ENCODE results near the gene R3HCC1L. TPM values are rescaled to one million over a fixed set of nuclear protein-coding genes. Genes with fewer than 3 reads are reported as not detected.

R3HCC1L gene
- 12.3 and 17.5 TPM in 2 replicates for total RNA-seq

DNA sequence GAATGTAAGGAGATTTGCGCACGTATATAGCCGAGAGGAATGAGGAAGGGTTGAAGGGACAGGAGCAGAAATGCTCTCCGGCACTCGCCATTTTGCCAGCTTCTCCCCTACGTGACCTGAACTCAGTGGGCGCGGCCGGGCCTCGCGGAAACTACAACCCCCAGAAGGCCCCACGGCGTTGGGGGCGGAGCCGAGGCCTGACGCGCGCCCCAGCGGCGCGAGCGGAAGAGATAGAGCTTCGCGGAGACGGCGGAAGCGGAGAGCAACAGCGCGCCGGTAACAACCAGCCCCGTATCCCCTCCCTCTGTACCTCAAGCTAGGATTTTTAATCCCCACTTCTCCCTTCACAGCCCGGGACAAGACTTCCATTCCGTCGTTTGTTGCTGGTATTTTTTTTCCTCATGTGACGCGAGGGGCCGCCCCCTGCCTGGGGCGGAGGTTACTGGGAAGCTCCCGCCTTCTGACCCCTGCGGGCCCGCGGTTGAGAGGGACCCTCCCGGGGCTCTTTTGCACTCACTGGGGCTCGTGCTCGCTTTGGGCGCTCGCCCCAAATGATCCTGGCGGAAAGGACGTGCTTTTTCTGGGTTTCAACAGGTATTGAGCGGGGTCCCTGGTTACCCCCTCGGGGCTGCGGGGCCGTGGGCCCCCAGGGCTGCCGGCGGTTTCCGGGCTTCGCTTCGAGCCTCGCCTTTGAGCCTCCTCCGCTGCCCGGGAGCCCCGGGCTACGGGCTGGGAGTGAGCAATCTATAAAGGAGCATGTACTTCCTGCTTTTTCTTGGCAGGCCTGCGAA lies at the start of gene R3HCC1L:
R3HCC1L (plus strand) TSS at position 227 of the 791 bp plus-strand sequence. CDS start 73,458 bp downstream, outside the sequence.

DNA sequence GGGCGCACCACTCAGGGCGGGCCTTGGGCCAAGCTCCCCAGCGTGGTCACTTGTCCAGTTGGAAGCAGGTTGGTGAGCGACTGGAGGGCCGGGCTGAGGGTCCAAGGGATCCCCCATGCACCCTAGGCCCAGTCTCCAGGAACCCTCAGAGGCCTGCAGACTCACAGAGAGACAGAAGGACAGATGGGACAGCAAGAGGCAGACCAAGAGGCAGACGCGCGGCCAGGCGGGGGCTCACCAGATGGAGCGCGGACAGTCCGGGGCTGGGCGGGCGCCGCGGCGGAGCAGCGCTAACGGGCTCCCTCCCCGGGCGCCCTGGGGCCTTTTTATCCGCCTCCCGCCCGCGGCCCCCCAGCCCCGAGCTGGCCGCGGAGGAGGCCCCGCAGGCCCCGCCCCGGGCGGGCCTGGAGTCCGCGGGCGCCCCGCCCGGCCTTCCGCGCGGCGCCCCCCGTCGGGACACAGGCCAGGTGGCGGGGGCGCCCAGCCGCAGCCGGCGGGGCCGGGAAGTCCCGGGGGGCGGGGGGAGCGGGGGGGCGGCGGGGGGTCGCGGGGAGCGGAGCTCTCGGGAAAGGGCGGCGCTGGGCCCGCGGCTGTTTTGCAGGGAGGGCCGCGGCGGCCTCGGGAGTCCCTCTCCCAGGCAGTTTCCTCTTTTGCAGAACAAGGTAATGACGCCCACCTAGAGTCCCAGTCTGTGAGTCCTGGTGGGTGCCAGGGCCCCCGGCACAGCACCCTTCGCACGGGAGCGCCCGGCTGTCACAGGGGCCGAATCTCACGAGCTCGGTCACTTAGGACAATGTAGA lies 133.6 kb downstream of the R3HCC1L start, which contains the start of gene LOXL4:
LOXL4 (minus strand) TSS at position 301 of the 800 bp plus-strand sequence. CDS start 5,175 bp downstream, outside the sequence.

Other genes starting within 250 kb of the R3HCC1L start
- gene CRTAC1, start 104.0 kb upstream of the R3HCC1L start, total RNA-seq = 0.30 and 0.32 TPM in 2 replicates
- gene LOXL4, start 133.5 kb downstream of the R3HCC1L start, total RNA-seq = 0.32 and 2.6 TPM in 2 replicates

All from epithelial cell of umbilical artery (primary cell).